Mononuclear cell (primary cell): Measurements from ENCODE around the gene CLEC4M. TPM values are rescaled to one million over a fixed set of nuclear protein-coding genes. Genes with fewer than 3 reads are reported as not detected.
"Not testable (repeated sequence)": the region's sequence is repeated elsewhere in the genome, so short reads cannot be mapped to it uniquely, and the experiment has no call there.

Source experiments
- H3K27me3 ChIP-seq: 2 replicates; pipeline ENCODE4 v1.6.0; 2011; ENCODE audit warnings: low read length, control low read depth; ENCODE audit not compliant: insufficient read depth
- H3K4me1 ChIP-seq: 2 replicates; pipeline ENCODE4 v1.5.1; 2011; ENCODE audit warnings: mild to moderate bottlenecking, low read length, control low read depth; ENCODE audit not compliant: insufficient read depth
- H3K4me3 ChIP-seq: 2 replicates; pipeline ENCODE4 v1.5.1; 2011; ENCODE audit warnings: mild to moderate bottlenecking, low read length, moderate library complexity
- H3K9me3 ChIP-seq: 2 replicates; pipeline ENCODE4 v1.5.1; 2011; ENCODE audit warnings: low read depth, mild to moderate bottlenecking, control low read depth, low read length
- total RNA-seq: library from RNA; depleted of rRNA; stranded (reverse); fragments of >200 nt; gene quantifications from one replicate; pipeline ENCODE4 v1.2.3, GENCODE V29; 2012

The CLEC4M gene
- total RNA-seq, 1 donor, result not detected

- Histone ChIP-seq H3K4me3 (no peak within 1 kb of the TSS), H3K4me1 (peaks cover 21% of the 10 kb centered on the region), H3K27me3 (no peaks in the 10 kb centered on the region), H3K9me3 (no peaks in the 10 kb centered on the region)
Measured at GRCh38 chr19:7746903-7747884, 15.8 kb upstream of the CLEC4M start, which contains the start of gene CD209. Gene CD209, minus strand, starts transcription at chr19:7747534. Its CDS starts 23 bp downstream, at chr19:7747511.

GRCh38 chr19:7748171-7748570 is 14.9 kb upstream of the CLEC4M start:
- Histone ChIP-seq H3K4me3 (no peak overlapping the region), H3K9me3 (no peaks in the 10 kb centered on the region), H3K27me3 (no peaks in the 10 kb centered on the region), H3K4me1 (peaks cover 21% of the 10 kb centered on the region)

- no peaks in the 10 kb centered on the region for H3K9me3 ChIP-seq
- H3K27me3 ChIP-seq, result no peaks in the 10 kb centered on the region
- no peak overlapping the region for H3K4me3 ChIP-seq
- peaks cover 21% of the 10 kb centered on the region for H3K4me1 ChIP-seq
Measured at GRCh38 chr19:7748756-7749155, 14.3 kb upstream of the CLEC4M start.

- Histone ChIP-seq H3K4me3 (no peak overlapping the region), H3K9me3 (peaks cover 8% of the 10 kb centered on the region), H3K4me1 (peaks cover 21% of the 10 kb centered on the region), H3K27me3 (no peaks in the 10 kb centered on the region)
Measured at GRCh38 chr19:7751157-7751783, 11.8 kb upstream of the CLEC4M start.

GRCh38 chr19:7756258-7756657 is 6.8 kb upstream of the CLEC4M start:
- no peaks in the 10 kb centered on the region for H3K27me3 ChIP-seq
- H3K4me1 ChIP-seq, result peaks cover 1% of the 10 kb centered on the region
- peaks cover 36% of the 10 kb centered on the region for H3K9me3 ChIP-seq
- no peak overlapping the region for H3K4me3 ChIP-seq

- Histone ChIP-seq H3K4me1 (no peaks in the 10 kb centered on the region), H3K4me3 (no peak overlapping the region)
Measured at GRCh38 chr19:7757358-7757757, 5.7 kb upstream of the CLEC4M start.

GRCh38 chr19:7759156-7759555 is 3.9 kb upstream of the CLEC4M start:
- Histone ChIP-seq H3K4me1 (no peaks in the 10 kb centered on the region), H3K4me3 (no peak overlapping the region), H3K9me3 (peaks cover 36% of the 10 kb centered on the region), H3K27me3 (no peaks in the 10 kb centered on the region)

More at GRCh38 chr19:7757358-7757757, 5.7 kb upstream of the CLEC4M start:
- Histone ChIP-seq H3K9me3 (peaks cover 36% of the 10 kb centered on the region), H3K27me3 (no peaks in the 10 kb centered on the region)

GRCh38 chr19:7763696-7764095 is 653 bp downstream of the CLEC4M start:
- H3K4me1 ChIP-seq, result no peaks in the 10 kb centered on the region
- no peaks in the 10 kb centered on the region for H3K27me3 ChIP-seq
- H3K9me3 ChIP-seq, result peaks cover 10% of the 10 kb centered on the region
- H3K4me3 ChIP-seq, result no peak overlapping the region

- H3K4me3 ChIP-seq, H3K9me3 ChIP-seq, H3K27me3 ChIP-seq, H3K4me1 ChIP-seq: not testable (repeated sequence)
Measured at GRCh38 chr19:7764157-7764556, 1.1 kb downstream of the CLEC4M start.

- not testable (repeated sequence) for H3K4me1 ChIP-seq, H3K4me3 ChIP-seq, H3K9me3 ChIP-seq, H3K27me3 ChIP-seq
Measured at GRCh38 chr19:7765043-7765442, 2.0 kb downstream of the CLEC4M start.

GRCh38 chr19:7766535-7766934 is 3.5 kb downstream of the CLEC4M start:
- Histone ChIP-seq H3K9me3 (no peaks in the 10 kb centered on the region), H3K27me3 (no peaks in the 10 kb centered on the region), H3K4me3 (no peak overlapping the region), H3K4me1 (no peaks in the 10 kb centered on the region)

- Histone ChIP-seq H3K9me3 (no peaks in the 10 kb centered on the region), H3K4me1 (peaks cover 7% of the 10 kb centered on the region), H3K4me3 (no peak overlapping the region), H3K27me3 (no peaks in the 10 kb centered on the region)
Measured at GRCh38 chr19:7767487-7767886, 4.4 kb downstream of the CLEC4M start.

GRCh38 chr19:7769171-7769570 is 6.1 kb downstream of the CLEC4M start:
- Histone ChIP-seq H3K4me3 (no peak overlapping the region), H3K9me3 (no peaks in the 10 kb centered on the region), H3K27me3 (no peaks in the 10 kb centered on the region), H3K4me1 (peaks cover 22% of the 10 kb centered on the region)

GRCh38 chr19:7771072-7771471 is 8.0 kb downstream of the CLEC4M start:
- H3K4me3 ChIP-seq, result no peak overlapping the region
- no peaks in the 10 kb centered on the region for H3K27me3 ChIP-seq
- no peaks in the 10 kb centered on the region for H3K9me3 ChIP-seq
- H3K4me1 ChIP-seq, result peaks cover 22% of the 10 kb centered on the region

GRCh38 chr19:7772752-7773291 is 9.8 kb downstream of the CLEC4M start:
- H3K27me3 ChIP-seq, result no peaks in the 10 kb centered on the region
- H3K9me3 ChIP-seq, result no peaks in the 10 kb centered on the region
- H3K4me3 ChIP-seq, result no peak overlapping the region
- H3K4me1 ChIP-seq, result peaks cover 22% of the 10 kb centered on the region
